Endometrial microvascular endothelial cells (primary cell): ENCODE results near the gene MARVELD1. TPM values are rescaled to one million over a fixed set of nuclear protein-coding genes. Genes with fewer than 3 reads are reported as not detected.
"Not testable (repeated sequence)": the region's sequence is repeated elsewhere in the genome, so short reads cannot be mapped to it uniquely, and the experiment has no call there.

ENCODE experiments used
- in situ Hi-C: cut with HindIII; loops from 2 replicates; pipeline ENCODE4 v1.10.0; 2017; ENCODE audit warnings: low sequenced_read_pairs, low pct_unique_long_range_greater_than_20kb; ENCODE audit errors: inconsistent ontology term
- total RNA-seq: library from RNA; depleted of rRNA; stranded (reverse); fragments of >200 nt; gene quantifications from one replicate; pipeline ENCODE4 v1.2.3, GENCODE V29; 2015; ENCODE audit errors: inconsistent ontology term

MARVELD1 gene
- total RNA-seq = 35.1 TPM

DNA sequence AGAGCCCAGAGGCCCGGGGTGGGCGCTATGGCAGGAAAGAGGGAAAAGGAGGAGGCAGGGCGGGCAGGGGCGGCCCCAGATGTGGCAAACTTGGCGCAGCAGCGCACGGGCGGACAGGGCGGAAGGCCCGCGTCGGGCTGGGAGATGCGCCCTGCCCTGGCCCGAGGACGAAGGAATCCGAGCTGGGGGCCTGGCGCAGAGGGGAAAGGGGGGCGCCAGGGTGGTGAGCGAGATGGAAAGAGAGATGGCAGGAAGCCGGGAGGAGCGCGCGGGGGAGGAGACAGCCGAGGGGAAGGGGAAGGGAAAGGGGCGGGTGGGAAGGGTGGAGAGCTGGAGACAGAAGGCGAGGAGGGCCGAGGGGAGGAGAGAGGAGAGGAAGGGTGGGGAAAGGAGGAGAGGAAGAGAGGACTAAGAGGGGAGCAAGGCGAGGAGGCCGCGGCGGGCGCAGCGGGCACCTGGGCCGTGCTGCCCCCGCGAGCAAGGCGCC lies at the start of gene MARVELD1:
TSS of gene MARVELD1 (plus strand) at position 392 of the 487 bp plus-strand sequence. CDS start 147 bp downstream, outside the sequence.
- in situ Hi-C loops = no loop called here

DNA sequence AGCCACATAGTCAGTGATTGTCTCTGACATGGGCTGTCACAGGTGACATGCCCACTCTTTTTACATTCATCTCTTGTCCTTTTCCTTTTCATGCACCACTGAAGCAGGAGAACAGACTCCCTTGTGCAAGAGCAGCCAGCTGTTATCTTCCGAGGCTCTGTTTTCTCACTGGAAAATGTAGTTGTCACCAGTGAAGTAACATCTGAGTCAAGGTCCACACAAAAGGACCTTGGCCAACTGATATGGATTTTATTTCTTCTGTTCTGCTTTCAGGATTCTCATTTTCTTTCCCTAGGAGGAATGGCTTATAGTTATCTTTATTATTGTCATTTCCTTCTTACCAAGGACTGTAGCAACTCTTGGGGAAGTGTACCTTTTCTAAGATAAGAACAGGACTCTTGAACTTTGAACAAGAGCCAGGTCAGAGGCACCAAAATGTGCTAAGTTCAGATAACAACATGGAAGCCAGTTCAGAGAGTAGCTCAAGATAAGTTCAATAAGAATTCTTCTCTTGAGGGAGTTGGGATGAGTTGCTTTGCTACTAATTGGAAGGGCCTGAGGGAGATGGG lies 49.2 kb upstream of the MARVELD1 start:
- in situ Hi-C loops = no loop called here

- in situ Hi-C loops = no loop called here
Observed at GRCh38 chr10:97666992-97667391, 46.5 kb upstream of the MARVELD1 start.

DNA sequence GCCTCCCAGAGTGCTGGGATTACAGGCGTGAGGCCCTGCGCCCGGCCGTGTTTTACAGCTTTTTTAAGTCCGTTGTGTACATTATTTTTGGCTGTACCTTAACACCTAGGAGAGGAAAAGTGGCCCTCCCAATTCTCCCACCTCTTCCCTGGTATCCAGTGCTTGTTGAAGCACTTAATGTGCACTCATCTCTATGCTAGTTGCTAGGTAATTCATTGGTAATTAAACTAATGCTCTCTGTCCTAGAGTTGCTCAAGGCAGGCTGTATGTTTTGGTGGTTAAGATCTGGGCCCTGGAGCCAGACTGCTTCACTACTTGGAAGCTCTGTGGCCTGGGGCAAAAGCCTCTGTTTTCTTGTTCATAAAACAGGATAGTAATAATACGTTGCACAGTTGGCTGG lies 46.1 kb upstream of the MARVELD1 start:
- in situ Hi-C loops = no loop called here

DNA sequence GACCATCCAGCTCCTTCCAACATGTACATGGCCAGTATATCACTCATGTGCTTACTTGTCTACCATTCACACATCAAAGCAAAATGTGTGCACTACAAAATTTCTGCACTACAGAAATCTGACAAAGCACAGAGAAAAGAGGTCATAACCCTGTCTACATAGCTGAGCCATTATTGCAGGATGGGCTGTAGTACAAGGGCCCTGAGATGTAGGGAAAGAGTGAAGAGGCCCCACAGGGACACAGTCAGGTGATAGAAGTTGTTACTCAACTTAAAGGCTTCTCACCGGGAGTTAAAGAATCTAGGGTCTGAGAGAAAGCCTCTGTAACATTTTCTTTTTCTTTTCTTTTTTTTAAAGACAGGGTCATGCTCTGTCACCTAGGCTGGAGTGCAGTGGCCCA lies 44.0 kb upstream of the MARVELD1 start:
- in situ Hi-C loops = no loop called here

DNA sequence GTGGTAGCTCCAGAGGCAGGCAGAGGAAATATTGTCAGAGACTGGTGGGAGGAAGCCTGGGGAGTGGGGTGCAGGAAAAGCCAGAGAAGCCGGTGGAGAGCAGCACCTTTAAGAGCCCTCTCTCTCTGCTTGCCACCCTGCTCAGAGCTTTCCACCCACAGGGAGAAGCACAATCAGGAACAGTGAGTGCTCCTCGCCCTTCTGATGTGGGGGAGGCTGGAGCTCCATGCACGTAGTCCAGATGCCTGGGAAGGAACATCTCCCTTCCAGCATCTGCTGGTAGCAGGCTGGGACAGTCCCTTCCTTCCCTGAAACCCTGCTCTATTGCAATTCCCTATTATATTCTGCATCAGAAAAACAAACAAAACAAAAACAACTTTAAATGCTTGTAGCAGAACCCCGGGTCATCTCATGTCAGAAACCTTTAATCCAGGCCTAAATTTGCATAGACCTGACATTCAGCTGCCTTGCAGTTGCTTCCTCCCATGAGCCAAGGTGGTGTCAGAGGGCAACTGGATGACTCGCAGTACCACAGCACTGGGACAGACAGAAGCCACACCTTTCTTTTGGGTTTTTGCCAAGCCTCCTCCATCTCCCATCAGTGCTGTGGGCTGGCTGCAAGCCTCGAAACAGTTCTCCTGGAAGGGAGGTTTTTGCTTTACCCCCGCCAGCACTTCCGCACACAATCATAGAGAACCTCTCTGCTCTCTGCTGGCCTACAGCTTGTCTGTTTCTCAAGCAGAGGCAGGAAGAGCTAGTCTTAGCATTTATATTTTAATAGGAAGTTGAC lies 39.6 kb upstream of the MARVELD1 start:
- in situ Hi-C loops = no loop called here

GRCh38 chr10:97675222-97675621 lies 38.3 kb upstream of the MARVELD1 start:
- in situ Hi-C loops = no loop called here

- in situ Hi-C loops = no loop called here
Observed at GRCh38 chr10:97676770-97677581, 36.6 kb upstream of the MARVELD1 start.

- in situ Hi-C loops = no loop called here
Observed at GRCh38 chr10:97679594-97679993, 33.9 kb upstream of the MARVELD1 start.

- in situ Hi-C loops = no loop called here
Observed at GRCh38 chr10:97682042-97682441, 31.5 kb upstream of the MARVELD1 start.

DNA sequence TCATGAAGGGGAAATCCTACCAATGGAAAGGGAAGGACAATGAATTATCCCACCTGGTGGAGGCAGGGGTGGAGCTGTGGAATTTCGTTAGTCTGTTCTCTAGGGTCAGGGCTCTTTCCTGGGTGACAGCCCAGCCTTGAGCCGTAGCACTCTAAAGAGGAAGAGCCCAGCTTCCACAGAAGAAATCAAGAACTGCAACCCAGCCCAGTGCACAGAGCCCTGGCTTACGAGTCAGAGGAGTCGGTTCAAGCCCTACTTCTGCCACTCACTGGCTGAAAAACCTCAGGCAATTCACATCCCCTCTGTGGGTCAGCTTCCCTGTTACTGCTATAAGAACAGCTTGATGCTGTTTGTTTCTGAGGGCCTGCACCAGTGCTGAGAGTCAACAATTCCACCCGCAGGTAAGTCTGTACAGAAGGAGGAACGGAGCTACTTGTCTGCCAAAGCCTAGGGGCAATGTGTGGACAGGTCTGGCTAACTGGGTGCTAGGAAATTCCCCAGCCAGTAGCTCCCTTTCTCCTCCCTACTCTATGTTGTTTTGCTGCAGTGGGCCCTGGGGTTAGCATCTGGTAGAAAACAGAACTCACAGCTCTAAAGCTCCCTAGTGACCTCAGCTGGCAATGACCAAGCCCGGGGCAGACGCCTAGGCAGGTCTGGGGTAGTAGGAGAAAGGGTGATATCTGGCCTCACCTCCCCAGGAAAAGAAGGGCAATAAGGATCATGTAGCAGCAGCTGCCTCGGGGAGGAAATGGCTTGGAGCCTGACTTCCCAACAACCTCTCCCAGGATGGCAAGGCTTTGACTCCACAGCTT lies 29.8 kb upstream of the MARVELD1 start:
- in situ Hi-C loops = no loop called here

- in situ Hi-C loops = not testable (repeated sequence)
Observed at GRCh38 chr10:97684368-97684713, 29.2 kb upstream of the MARVELD1 start.

DNA sequence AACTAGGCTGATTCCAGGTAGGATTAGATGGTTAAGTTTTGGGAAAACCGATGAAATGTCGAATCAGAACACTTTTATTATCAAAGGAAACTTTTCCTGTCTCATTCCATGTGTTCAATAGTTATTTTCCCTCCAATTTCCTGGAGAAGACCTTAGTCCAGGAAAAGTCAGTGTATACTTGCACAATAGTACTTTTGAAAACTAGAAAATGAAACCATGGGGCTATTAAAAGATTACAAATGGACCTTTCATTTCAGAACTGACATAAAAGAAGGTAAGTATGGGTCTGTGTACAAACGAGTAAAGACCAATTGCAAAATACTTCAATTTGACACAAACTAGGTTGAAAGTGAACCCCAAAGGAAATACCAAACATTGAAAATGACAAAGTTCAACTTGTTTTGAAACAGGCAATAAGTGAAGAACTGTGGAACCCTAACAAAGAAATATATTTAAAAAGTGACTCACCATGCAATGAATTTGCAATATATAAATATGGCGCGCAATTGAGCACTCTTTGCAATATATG lies 28.6 kb upstream of the MARVELD1 start:
- in situ Hi-C loops = no loop called here

- in situ Hi-C loops = no loop called here
Observed at GRCh38 chr10:97685395-97685958, 28.1 kb upstream of the MARVELD1 start.

DNA sequence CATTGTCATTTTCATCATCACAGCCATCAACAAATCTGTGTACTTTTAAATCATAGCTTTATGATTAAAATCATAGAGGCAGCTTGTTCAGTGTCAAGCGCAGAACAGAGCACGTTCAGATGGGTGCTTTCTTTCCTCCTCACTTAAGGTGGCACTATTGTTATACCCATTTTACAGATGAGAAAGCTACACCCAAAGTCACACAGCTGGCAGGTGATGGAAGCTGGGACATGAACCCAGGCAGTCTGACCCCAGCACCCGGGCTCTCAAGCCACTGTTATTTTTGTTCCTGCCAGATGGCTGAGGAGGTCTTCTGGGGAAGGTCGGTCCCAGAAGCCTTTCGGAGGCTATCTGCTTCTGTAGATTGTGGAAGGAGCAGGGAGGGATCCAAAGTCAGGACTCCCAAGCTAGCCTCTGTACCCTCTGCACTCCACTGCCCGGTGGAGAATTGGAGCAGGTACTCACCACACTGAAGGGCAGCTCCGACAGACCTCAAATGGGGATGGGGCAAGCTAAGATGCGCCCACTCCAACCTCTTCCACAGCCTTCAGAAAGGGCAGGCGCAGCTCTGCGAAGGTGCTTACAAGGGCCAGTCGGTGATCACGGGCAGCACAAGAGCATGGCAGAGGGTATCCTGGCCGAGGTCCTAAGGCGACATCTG lies 27.1 kb upstream of the MARVELD1 start:
- in situ Hi-C loops = no loop called here

DNA sequence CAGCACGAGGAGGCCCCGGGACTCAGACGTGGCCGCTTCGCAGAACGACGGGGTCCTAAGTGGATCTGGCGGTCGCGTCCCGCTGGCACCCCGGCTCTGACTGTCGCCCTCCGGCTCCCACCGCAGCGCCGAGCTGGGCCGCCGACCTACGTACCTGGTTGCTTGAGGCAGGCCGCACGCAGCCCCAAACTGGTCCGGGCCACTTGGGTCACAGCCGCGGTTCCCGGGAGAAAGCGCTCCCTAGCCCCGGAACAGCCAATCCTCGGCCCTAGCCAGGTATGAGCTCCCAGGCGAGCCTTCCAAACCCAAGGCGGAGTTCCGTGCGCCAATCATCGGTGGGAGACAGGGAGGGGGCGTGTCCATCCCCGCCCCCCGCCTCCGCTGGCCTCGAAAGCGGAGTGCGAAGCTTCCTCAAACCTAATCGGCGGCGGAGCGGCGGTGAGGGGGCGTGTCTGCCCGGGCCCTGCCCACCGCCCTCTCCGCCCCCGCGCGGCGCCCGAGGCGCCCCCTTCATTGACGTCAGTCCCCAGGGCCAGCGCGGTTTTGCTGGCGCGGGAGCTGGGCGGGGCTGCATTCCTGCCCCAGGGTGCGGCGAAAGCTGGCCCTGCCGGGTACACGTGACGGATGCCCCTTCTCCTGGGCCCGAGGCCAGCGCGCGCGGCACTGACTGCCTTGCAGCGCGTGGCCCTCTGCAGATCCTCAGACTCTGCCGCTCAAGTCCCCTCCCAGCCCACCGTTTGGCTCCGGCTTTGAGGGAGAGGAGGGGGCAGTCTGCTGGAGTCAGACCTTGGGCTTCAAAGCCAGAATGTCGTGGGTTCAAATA lies 26.4 kb upstream of the MARVELD1 start, which contains the start of gene AVPI1:
TSS of gene AVPI1 (minus strand) at position 280 of the 823 bp plus-strand sequence. CDS start 7,336 bp downstream, outside the sequence.
- in situ Hi-C loops = no loop called here
